Skeletal muscle cell (primary cell): ENCODE data around the gene POLR2E.

Experiments
- DNase-seq: peaks from one replicate; pipeline ENCODE4 v3.0.0-alpha.2; 2010; ENCODE audit warnings: low read depth
- H3K4me3 ChIP-seq: 2 replicates; pipeline ENCODE4 v1.5.1; 2011; ENCODE audit warnings: low read depth, mild to moderate bottlenecking, control low read depth, low read length, moderate library complexity

POLR2E gene

GRCh38 chr19:1055028-1055425, 40.1 kb downstream of the POLR2E start:
- DNase-seq, result no peak

GRCh38 chr19:1054102-1055027, 40.8 kb downstream of the POLR2E start:
- DNase-seq, result no peak
- H3K4me3 ChIP-seq, result no peak overlapping the region

More at GRCh38 chr19:1055028-1055425, 40.1 kb downstream of the POLR2E start:
- no peak overlapping the region for H3K4me3 ChIP-seq

GRCh38 chr19:1053176-1054101, 41.7 kb downstream of the POLR2E start:
- no peak overlapping the region for H3K4me3 ChIP-seq
- no peak for DNase-seq

DNA sequence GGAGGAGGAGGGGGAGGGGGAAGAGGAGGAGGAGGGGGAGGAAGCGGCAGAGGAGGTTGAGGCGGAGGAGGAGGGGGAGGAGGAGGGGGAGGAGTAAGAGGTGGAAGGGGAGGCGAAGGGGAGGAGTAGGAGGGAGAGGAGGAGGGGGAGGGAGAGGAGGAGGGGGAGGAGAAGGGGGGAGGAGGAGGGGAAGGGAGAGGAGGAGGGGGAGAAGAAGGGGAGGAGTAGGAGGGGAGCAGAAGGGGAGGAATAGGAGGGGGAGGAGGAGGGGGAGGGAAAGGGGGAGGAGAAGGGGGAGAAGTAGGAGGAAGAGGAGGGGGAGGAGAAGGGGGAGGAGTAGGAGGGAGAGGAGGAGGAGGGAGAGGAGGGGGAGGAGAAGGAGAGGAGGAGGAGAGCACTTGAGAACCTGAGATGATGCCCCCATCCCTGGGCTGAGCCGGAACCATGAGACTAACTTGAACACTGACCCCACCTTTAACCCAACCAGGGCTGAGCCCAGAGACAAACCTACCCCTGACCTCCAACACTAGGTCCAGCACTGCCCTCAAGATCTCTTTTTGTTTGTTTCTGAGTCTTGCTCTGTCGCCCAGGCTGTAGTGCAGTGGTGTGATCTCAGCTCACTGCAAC, 42.7 kb downstream of the POLR2E start:
- no peak for DNase-seq
- H3K4me3 ChIP-seq, result no peak overlapping the region

- H3K4me3 ChIP-seq, result no peak overlapping the region
- no peak for DNase-seq
Observed at GRCh38 chr19:1051791-1052190, 43.4 kb downstream of the POLR2E start.

DNA sequence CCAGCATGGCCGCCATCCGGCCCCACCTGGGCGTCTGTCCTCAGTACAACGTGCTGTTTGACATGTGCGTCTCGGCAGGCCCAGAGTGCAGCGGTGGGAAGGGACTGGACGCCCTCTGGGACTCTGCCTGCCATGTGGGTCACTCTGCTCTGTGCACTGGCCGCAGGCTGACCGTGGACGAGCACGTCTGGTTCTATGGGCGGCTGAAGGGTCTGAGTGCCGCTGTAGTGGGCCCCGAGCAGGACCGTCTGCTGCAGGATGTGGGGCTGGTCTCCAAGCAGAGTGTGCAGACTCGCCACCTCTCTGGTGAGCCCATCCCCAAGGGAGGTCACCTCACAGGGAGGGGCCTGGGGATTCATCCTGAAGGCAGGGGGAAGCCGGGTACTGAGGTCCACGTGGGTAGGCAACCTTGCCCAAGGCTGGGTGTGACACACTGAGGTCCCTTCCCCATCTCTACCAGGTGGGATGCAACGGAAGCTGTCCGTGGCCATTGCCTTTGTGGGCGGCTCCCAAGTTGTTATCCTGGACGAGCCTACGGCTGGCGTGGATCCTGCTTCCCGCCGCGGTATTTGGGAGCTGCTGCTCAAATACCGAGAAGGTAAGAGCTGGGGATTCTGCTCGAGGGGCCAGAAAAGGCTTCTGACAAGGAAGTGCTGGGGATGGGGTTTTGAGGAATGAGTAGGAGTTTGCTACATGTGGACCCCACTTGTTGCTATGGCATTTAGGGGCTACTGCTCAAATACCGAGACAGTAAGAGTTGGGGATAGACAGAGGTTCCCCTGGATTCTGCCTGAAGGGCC, 44.0 kb downstream of the POLR2E start:
- DNase-seq, result no peak
- no peak overlapping the region for H3K4me3 ChIP-seq

- no peak overlapping the region for H3K4me3 ChIP-seq
- no peak for DNase-seq
Observed at GRCh38 chr19:1049800-1050199, 45.4 kb downstream of the POLR2E start.

DNA sequence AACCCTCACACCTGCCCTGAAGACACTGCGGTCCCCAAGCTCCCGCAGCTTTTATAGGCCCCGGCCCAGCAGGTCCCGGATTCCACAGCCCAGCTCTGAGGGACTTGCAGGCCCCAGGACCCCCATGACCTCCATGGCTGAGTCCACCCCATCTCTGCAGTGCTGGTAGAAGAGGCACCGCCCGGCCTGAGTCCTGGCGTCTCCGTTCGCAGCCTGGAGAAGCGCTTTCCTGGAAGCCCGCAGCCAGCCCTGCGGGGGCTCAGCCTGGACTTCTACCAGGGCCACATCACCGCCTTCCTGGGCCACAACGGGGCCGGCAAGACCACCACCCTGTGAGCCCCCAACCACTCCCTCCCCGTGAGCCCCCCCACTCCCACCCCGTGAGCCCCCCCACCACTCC, 46.1 kb downstream of the POLR2E start:
- H3K4me3 ChIP-seq, result no peak overlapping the region

DNA sequence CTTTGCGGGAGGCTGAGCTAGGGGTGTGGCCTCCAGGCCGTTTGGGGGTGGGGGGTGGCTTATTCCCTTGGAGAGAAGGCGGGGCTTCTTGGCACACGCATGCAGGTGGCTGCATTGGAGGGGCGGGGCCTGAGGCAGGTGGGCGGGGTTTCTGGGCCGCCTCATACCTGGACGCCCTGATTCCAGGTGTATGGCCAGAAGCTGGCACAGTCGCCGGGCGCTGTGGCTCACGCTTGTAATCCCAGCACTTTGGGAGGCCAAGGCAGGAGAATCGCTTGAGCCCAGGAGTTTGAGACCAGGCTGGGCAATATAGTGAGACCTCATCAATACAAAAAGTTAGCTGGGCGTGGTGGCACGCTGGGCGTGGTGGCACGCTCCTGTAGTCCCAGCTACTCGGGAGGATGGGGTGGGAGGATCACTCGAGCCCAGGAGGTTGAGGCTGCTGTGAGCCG, 47.5 kb downstream of the POLR2E start:
- no peak for DNase-seq

More for the DNA sequence above, 46.1 kb downstream of the POLR2E start:
- DNase-seq, result no peak

DNA sequence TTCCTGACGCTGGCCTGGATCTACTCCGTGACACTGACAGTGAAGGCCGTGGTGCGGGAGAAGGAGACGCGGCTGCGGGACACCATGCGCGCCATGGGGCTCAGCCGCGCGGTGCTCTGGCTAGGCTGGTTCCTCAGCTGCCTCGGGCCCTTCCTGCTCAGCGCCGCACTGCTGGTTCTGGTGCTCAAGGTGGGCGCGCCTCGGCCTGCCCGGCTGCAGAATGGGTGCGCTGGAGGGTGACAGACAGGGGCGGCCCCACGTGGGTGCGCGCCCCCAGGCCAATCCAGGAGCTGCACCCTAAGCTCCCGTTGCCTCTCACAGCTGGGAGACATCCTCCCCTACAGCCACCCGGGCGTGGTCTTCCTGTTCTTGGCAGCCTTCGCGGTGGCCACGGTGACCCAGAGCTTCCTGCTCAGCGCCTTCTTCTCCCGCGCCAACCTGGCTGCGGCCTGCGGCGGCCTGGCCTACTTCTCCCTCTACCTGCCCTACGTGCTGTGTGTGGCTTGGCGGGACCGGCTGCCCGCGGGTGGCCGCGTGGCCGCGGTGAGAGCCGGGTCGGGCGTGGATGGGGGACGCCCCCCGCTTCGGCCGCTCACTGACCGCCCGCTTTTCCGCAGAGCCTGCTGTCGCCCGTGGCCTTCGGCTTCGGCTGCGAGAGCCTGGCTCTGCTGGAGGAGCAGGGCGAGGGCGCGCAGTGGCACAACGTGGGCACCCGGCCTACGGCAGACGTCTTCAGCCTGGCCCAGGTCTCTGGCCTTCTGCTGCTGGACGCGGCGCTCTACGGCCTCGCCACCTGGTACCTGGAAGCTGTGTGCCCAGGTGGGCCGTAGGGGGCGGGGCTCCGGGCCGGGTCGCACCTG, 48.1 kb downstream of the POLR2E start:
- DNase-seq, result no peak
- no peak overlapping the region for H3K4me3 ChIP-seq

More for the DNA sequence above, 47.5 kb downstream of the POLR2E start:
- H3K4me3 ChIP-seq, result no peak overlapping the region

- H3K4me3 ChIP-seq, result no peak overlapping the region
- no peak for DNase-seq
Observed at GRCh38 chr19:1046117-1046626, 49.0 kb downstream of the POLR2E start.

- DNase-seq, result no peak
- no peak overlapping the region for H3K4me3 ChIP-seq
Observed at GRCh38 chr19:1045247-1045603, 50.0 kb downstream of the POLR2E start.

DNA sequence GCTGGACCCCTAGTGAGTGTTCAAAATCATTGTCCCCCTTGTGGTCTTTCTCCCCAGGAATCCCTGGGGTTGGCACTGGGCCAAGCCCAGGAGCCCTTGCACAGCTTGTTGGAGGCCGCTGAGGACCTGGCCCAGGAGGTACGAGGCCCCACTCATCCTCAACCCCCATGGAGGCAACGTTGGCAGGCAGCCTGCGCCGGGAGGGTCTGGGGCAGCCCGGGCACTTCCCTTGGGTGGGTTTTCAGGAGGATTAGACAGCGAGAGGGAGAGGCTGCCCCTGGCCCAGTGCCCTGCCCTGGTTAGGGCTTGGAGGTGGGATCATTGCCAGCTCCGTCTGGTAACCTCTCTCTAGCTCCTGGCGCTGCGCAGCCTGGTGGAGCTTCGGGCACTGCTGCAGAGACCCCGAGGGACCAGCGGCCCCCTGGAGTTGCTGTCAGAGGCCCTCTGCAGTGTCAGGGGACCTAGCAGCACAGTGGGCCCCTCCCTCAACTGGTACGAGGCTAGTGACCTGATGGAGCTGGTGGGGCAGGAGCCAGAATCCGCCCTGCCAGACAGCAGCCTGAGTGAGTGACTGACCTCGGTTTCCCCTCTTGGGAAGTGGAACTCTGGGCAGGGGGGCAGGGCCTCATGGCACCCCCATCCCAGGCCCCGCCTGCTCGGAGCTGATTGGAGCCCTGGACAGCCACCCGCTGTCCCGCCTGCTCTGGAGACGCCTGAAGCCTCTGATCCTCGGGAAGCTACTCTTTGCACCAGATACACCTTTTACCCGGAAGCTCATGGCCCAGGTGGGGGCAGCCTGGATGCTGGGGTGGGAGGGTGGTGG, 52.3 kb downstream of the POLR2E start:
- DNase-seq, result no peak
- H3K4me3 ChIP-seq, result no peak overlapping the region

DNA sequence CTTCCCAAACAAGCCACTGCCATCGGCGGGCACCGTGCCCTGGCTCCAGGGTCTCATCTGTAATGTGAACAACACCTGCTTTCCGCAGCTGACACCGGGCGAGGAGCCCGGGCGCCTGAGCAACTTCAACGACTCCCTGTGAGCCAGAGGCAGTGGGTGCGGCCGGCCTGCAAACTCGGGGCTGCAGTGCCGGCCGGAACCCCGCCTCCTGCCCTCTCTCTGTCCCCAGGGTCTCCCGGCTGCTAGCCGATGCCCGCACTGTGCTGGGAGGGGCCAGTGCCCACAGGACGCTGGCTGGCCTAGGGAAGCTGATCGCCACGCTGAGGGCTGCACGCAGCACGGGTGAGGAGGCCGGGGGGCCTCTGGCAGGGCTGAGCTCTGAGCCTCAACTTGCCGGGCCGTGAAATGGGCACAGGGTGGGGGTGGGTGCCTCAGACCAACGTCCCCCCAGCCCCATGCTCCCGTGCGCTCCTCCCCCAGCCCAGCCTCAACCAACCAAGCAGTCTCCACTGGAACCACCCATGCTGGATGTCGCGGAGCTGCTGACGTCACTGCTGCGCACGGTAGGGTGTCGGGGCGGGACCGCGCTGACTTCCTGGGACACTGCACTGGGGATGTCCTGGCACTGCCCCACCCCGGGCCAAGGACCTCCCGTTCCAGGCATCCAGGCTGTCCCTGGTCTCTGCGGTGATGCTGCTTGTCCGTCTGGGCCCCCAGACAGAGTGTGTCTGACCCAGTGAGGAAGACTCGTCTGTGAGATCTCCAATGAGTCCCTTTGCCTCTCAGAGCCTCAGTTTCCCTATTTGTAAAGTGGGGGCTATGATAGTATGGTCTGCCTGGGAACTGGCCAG, 53.1 kb downstream of the POLR2E start:
- DNase-seq, result no peak
- no peak overlapping the region for H3K4me3 ChIP-seq

GRCh38 chr19:1041272-1041834, 53.8 kb downstream of the POLR2E start:
- DNase-seq, result no peak
- peak overlapping the region; percentile 61 for H3K4me3 ChIP-seq
